Mammary epithelial cell (primary cell): ENCODE results near the gene HOMER2.

ENCODE experiments used
- EZH2 ChIP-seq: IDR thresholded peaks from 2 replicates; pipeline ENCODE4 v1.6.1; 2012; ENCODE audit warnings: low read length, inconsistent platforms, borderline replicate concordance
- TF ChIP-seq, protein P1 (sequence below), 2 donors: IDR thresholded peaks in 1 of 2; conservative IDR thresholded peaks in 1 of 2; 2 replicates each; pipeline ENCODE4 v1.5.1; 2011 to 2012; ENCODE audit warnings: inconsistent platforms in 2 of 2, low read length in 2 of 2, mild to moderate bottlenecking in 2 of 2, control low read depth in 1 of 2, low read depth in 1 of 2; ENCODE audit not compliant: insufficient read depth in 1 of 2; ENCODE audit errors: extremely low read depth in 1 of 2

DNA sequence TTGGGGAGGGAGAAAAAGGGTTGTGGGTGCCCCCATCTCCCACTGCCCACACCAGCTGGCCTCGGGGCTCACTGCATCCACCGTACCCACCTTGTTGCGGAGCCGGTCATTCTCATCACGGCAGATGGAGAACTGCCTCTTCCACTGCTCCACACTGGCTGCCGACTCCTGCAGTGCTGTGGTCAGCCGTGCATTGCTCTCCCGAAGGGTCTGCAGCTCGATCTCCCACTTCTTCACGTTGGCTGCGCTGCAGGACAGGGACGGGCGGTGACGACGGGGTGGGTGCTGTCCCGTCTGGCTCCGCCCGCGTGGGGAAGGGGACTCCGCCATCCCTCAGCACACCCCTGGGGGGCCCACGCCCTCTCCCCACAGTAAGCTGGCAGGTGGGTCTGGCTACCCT is 98.0 kb downstream of the HOMER2 start:
- TF ChIP-seq, protein P1, sequence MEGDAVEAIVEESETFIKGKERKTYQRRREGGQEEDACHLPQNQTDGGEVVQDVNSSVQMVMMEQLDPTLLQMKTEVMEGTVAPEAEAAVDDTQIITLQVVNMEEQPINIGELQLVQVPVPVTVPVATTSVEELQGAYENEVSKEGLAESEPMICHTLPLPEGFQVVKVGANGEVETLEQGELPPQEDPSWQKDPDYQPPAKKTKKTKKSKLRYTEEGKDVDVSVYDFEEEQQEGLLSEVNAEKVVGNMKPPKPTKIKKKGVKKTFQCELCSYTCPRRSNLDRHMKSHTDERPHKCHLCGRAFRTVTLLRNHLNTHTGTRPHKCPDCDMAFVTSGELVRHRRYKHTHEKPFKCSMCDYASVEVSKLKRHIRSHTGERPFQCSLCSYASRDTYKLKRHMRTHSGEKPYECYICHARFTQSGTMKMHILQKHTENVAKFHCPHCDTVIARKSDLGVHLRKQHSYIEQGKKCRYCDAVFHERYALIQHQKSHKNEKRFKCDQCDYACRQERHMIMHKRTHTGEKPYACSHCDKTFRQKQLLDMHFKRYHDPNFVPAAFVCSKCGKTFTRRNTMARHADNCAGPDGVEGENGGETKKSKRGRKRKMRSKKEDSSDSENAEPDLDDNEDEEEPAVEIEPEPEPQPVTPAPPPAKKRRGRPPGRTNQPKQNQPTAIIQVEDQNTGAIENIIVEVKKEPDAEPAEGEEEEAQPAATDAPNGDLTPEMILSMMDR (conservative IDR thresholded peaks at IDR 0.05 in 1 of 2, IDR thresholded peaks at IDR 0.05 in 1 of 2; ENCODE audit: extremely low read depth in 1 of 2, insufficient read depth in 1 of 2, low read depth in 1 of 2, low read length in 2 of 2): no peak
- no peak for TF ChIP-seq EZH2
